Parathyroid adenoma (tissue), 2 donors: ENCODE data around the gene ZBTB20.

Experiments used
- H2AFZ ChIP-seq: fragments of 300-600 bp; sonication (generic); one replicate; pipeline ENCODE4 v1.7.0; 2017; ENCODE audit warnings: antibody characterized with exemption, mild to moderate bottlenecking
- H3K27ac ChIP-seq: fragments of 300-600 bp; sonication (generic); one replicate; pipeline ENCODE4 v1.7.0; 2017
- H3K27me3 ChIP-seq: fragments of 300-600 bp; sonication (generic); one replicate; pipeline ENCODE4 v1.7.0; 2017; ENCODE audit warnings: low read length; ENCODE audit not compliant: control insufficient read depth, insufficient read depth
- H3K36me3 ChIP-seq: fragments of 300-600 bp; sonication (generic); one replicate; pipeline ENCODE4 v1.7.0; 2017; ENCODE audit warnings: low read length; ENCODE audit not compliant: control insufficient read depth, insufficient read depth
- H3K4me1 ChIP-seq: fragments of 300-600 bp; sonication (generic); one replicate; pipeline ENCODE4 v1.7.0; 2017; ENCODE audit warnings: control low read depth
- H3K4me2 ChIP-seq: fragments of 300-600 bp; sonication (generic); one replicate; pipeline ENCODE4 v1.7.0; 2017; ENCODE audit warnings: low read length
- H3K4me3 ChIP-seq: fragments of 300-600 bp; sonication (generic); one replicate; pipeline ENCODE4 v1.7.0; 2017; ENCODE audit warnings: low read depth, low read length
- H3K79me2 ChIP-seq: fragments of 300-600 bp; sonication (generic); one replicate; pipeline ENCODE4 v1.7.0; 2017; ENCODE audit warnings: control low read depth
- H3K9ac ChIP-seq: fragments of 300-600 bp; sonication (generic); one replicate; pipeline ENCODE4 v1.7.0; 2017; ENCODE audit warnings: mild to moderate bottlenecking
- H3K9me3 ChIP-seq: fragments of 300-600 bp; sonication (generic); one replicate; pipeline ENCODE4 v1.7.0; 2017; ENCODE audit warnings: low read length; ENCODE audit not compliant: control insufficient read depth
- CTCF ChIP-seq: fragments of 300-600 bp; sonication (generic); IDR thresholded peaks from one replicate; pipeline ENCODE4 v1.7.0; 2017; ENCODE audit warnings: antibody characterized with exemption, mild to moderate bottlenecking
- donor health status: primary hyperparathyroidism.

ZBTB20 gene

DNA sequence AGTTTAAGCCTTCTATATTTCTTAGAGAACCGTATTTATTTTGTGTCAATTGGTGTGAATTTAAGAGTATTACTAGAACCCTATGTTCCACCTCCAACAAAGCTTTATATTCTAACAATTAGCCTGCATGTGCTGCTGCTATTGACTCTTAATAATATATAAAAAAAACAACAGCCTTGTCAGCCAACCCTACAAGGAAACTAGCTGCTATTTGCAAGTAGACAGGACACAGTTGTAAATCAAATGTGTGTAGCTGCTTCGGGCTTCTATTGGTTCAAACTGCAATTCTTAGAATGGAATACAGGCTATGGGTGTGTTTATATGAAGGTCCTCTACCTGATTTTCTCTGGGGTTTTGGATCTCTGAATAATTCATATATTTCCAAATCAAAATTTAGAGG, 60.7 kb downstream of the ZBTB20 start:
- Histone ChIP-seq H3K4me3 (no peak overlapping the region), H3K36me3 (no peaks in the 10 kb centered on the region), H3K9ac (no peak overlapping the region), H3K4me2 (no peak overlapping the region), H2AFZ (no peak overlapping the region), H3K79me2 (peaks cover 14% of the 10 kb centered on the region), H3K27ac (no peak overlapping the region), H3K9me3 (no peaks in the 10 kb centered on the region), H3K27me3 (no peaks in the 10 kb centered on the region), H3K4me1 (peaks cover 6% of the 10 kb centered on the region)
- no peak for TF ChIP-seq CTCF

DNA sequence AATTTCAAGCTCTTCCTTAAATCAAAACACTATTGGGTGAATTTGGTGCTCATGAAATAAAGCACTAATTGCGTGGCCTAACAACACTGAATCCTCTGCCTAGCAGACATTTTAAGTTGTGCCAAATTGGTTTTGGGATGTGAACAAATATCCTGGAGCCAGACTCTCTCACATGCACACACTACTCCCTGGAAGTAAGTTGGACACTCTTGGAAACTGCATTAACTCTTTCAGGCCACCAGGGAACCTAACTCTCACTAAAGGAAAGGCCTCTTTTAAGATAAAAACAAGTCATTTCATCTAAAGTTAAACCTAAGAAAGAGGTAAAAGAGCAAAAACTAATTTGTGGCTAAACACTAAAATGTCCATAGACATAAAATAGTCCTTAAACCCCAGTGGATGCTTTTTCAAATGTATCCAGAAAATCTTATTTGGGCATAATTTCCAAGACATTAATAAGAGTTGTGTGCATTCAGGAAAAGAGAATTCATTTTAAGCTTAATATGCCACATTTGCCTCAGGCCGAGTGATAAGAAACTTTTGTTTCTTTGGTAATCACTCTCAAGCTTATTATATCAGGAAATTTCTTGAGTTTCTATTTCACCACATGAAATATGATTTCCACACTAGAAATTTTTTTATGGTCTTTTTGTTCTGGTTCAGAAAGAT, 61.8 kb downstream of the ZBTB20 start:
- Histone ChIP-seq H3K36me3 (no peaks in the 10 kb centered on the region), H3K79me2 (peaks cover 19% of the 10 kb centered on the region), H2AFZ (no peak overlapping the region), H3K27me3 (no peaks in the 10 kb centered on the region), H3K4me3 (no peak overlapping the region), H3K4me2 (no peak overlapping the region), H3K27ac (no peak overlapping the region), H3K9me3 (no peaks in the 10 kb centered on the region), H3K9ac (no peak overlapping the region), H3K4me1 (peaks cover 6% of the 10 kb centered on the region)
- no peak for TF ChIP-seq CTCF

DNA sequence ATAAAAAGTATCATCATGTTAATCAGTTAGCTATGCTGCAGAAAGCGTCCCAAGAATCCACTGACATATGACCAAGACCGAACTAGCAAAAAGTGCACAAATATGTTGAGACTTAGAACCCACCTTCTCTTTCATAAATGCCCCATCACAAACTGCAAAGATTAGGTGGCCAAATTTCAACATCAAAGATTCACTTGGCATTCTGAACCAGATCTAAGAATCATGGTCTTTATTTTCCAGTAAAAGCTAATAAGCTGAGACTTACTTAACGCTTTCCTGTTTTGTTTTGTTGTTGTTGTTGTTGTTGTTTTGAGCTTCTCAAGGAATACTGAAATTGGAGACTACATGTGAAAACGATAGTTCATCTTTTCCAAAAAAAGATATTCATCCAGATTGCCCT, 62.4 kb downstream of the ZBTB20 start:
- Histone ChIP-seq H3K27ac (no peak overlapping the region), H3K4me3 (no peak overlapping the region), H2AFZ (no peak overlapping the region), H3K4me1 (peaks cover 6% of the 10 kb centered on the region), H3K9ac (no peak overlapping the region), H3K27me3 (no peaks in the 10 kb centered on the region), H3K79me2 (peaks cover 17% of the 10 kb centered on the region), H3K36me3 (no peaks in the 10 kb centered on the region), H3K9me3 (no peaks in the 10 kb centered on the region), H3K4me2 (no peak overlapping the region)
- TF ChIP-seq CTCF = no peak

- Histone ChIP-seq H2AFZ (no peak overlapping the region), H3K4me3 (no peak overlapping the region), H3K9me3 (no peaks in the 10 kb centered on the region), H3K27ac (no peak overlapping the region), H3K4me1 (peaks cover 6% of the 10 kb centered on the region), H3K9ac (no peak overlapping the region), H3K79me2 (peaks cover 16% of the 10 kb centered on the region), H3K36me3 (no peaks in the 10 kb centered on the region), H3K27me3 (no peaks in the 10 kb centered on the region), H3K4me2 (no peak overlapping the region)
- no peak for TF ChIP-seq CTCF
These were observed 64.8 kb downstream of the ZBTB20 start for GRCh38 chr3:115082260-115082659.

DNA sequence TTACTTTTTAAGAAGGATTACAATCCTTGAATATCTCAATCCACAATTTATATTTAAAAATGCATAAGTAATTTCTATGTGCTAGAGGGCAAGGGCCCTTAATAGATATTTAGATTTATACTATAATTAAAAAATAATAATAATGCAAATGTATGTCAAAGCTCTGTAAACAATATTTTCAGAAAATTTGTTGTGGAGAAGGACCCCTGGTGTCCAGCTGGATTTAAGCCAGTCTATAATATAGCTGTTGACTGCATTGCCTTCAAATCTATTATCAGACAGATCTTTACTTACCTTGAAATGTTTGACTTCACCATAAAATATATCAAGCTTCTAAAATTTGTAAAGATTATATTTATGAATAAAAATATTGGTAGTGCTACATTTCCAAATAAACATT, 65.6 kb downstream of the ZBTB20 start:
- no peak overlapping the region for H3K4me2 ChIP-seq
- no peak overlapping the region for H3K9ac ChIP-seq
- H2AFZ ChIP-seq = no peak overlapping the region
- H3K4me3 ChIP-seq = no peak overlapping the region
- no peaks in the 10 kb centered on the region for H3K27me3 ChIP-seq
- peaks cover 23% of the 10 kb centered on the region for H3K79me2 ChIP-seq
- no peaks in the 10 kb centered on the region for H3K9me3 ChIP-seq
- H3K27ac ChIP-seq = no peak overlapping the region
- peaks cover 6% of the 10 kb centered on the region for H3K4me1 ChIP-seq
- no peaks in the 10 kb centered on the region for H3K36me3 ChIP-seq
- no peak for TF ChIP-seq CTCF
